Muscle of back (tissue), 11 donors: Measurements from ENCODE around the gene MIEF1. TPM values are rescaled to one million over a fixed set of nuclear protein-coding genes. Genes with fewer than 3 reads are reported as not detected.
"Not testable (repeated sequence)": the region's sequence is repeated elsewhere in the genome, so short reads cannot be mapped to it uniquely, and the experiment has no call there.

Source experiments
- DNase-seq, 3 donors: peaks; one replicate each; pipeline versions ENCODE4 v3.0.0 to v3.0.0-alpha.2; 2013
- polyA plus RNA-seq, 10 donors: library from polyadenylated mRNA; unstranded; fragments of 120-200 nt; gene quantifications; one replicate each; pipeline ENCODE4 v1.2.1, GENCODE V29; 2013; ENCODE audit not compliant: insufficient read length in 10 of 10

MIEF1 gene
- polyA plus RNA-seq, 10 donors = 14.3 to 19.0 (median 17.0) TPM

- no peak for DNase-seq
Observed at GRCh38 chr22:39512026-39512425, 9.9 kb downstream of the MIEF1 start.

GRCh38 chr22:39513791-39514190, 11.7 kb downstream of the MIEF1 start:
- DNase-seq = no peak

GRCh38 chr22:39514373-39514973, 12.4 kb downstream of the MIEF1 start:
- DNase-seq = peak in 1 of 3 donors; percentile 71

GRCh38 chr22:39515266-39516050, 13.4 kb downstream of the MIEF1 start:
- DNase-seq = no peak

GRCh38 chr22:39517470-39517869, 15.4 kb downstream of the MIEF1 start:
- DNase-seq = no peak

- no peak for DNase-seq
Observed at GRCh38 chr22:39518144-39518786, 16.2 kb downstream of the MIEF1 start.

GRCh38 chr22:39518996-39519680, 17.0 kb downstream of the MIEF1 start:
- DNase-seq = peak in 1 of 3 donors; percentile 72

GRCh38 chr22:39519681-39520225, 17.7 kb downstream of the MIEF1 start:
- peak; percentile 99 to 100 (median 100) for DNase-seq

- peak in 2 of 3 donors; percentile 80 to 92 for DNase-seq
Observed at GRCh38 chr22:39520226-39521105, 18.4 kb downstream of the MIEF1 start, which contains the start of gene ATF4. Gene ATF4 (plus strand): TSS chr22:39520562. CDS start chr22:39521446, 884 bp downstream.

GRCh38 chr22:39521106-39521885, 19.2 kb downstream of the MIEF1 start:
- peak in 1 of 3 donors; percentile 80 for DNase-seq

GRCh38 chr22:39522091-39522490, 20.0 kb downstream of the MIEF1 start:
- DNase-seq = not testable (repeated sequence)

- peak; percentile 67 to 82 (median 76) for DNase-seq
Observed at GRCh38 chr22:39522567-39523300, 20.6 kb downstream of the MIEF1 start.

- DNase-seq = no peak
Observed at GRCh38 chr22:39524089-39524752, 22.1 kb downstream of the MIEF1 start.

- DNase-seq = no peak
Observed at GRCh38 chr22:39524753-39525657, 22.9 kb downstream of the MIEF1 start.

- DNase-seq = no peak
Observed at GRCh38 chr22:39525658-39525975, 23.5 kb downstream of the MIEF1 start.

GRCh38 chr22:39526736-39527171, 24.7 kb downstream of the MIEF1 start:
- peak in 1 of 3 donors; percentile 35 for DNase-seq

GRCh38 chr22:39527481-39527961, 25.4 kb downstream of the MIEF1 start:
- peak in 1 of 3 donors; percentile 55 for DNase-seq
